HG02943 (cell line): ENCODE results near the gene CCDC74A.
"Not testable (repeated sequence)": the region's sequence is repeated elsewhere in the genome, so short reads cannot be mapped to it uniquely, and the experiment has no call there.

Experiments used
- ATAC-seq: cut with Tn5 transposase; IDR thresholded peaks from one replicate; pipeline ENCODE4 v1.9.1; 2021; ENCODE audit warnings: mild to moderate bottlenecking, low read depth, moderate library complexity; ENCODE audit not compliant: unreplicated experiment

Gene CCDC74A

DNA sequence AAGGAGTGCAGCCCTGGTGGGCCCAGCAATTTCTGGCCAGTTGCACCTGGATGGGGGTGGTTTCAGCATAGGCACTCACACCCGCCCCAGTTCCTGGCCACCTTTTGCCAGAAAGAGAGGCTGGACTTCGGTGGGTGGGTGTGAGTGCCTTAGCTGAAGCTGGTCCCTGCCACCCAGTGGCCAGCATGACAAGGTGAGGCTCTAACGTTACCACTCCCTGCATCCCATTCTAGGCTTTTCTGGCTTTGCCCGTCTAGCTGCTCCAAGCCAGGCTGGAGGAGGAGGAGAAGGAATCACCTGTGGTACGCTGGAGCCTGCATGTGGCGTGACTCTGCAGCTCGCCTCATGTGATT is 17.1 kb downstream of the CCDC74A start:
- ATAC-seq: not testable (repeated sequence)

DNA sequence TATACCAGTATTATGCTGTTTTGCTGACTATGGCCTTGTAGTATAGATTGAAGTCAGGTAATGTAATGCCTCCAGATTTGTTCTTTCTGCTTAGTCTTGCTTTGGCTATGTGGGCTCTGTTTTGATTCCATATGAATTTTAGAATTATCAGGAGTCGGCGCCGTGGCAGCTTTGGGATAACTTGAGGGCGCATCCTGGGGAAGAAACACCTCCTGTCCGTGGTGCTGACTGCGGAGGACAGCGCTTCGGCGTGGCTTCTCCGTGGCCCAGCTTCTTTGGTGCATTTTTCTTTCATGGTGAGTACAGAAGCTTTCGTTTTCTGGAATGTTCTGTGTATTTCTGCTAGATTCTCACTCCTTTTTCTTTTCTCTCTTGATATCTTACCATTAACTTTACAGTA is 25.2 kb downstream of the CCDC74A start:
- ATAC-seq: no peak

DNA sequence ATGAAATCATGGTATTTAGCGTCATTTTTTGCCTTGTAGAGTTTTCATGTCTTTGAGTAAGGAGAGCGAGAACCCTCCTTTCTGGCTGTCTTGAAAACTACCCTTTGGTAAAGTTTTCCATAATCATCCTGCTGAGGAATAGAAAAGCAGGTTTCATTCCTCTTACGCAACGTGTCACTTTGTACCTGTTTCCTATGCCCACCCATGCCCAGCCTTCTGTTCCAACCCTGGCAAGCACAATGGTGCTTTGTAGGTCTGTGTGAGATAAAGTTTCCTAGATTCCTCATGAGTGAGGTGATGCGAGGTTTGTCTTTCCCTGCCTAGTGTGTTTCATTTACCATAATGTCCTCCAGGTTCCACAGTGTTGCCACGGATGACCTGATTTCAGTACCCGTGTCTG is 29.3 kb downstream of the CCDC74A start:
- ATAC-seq: no peak

DNA sequence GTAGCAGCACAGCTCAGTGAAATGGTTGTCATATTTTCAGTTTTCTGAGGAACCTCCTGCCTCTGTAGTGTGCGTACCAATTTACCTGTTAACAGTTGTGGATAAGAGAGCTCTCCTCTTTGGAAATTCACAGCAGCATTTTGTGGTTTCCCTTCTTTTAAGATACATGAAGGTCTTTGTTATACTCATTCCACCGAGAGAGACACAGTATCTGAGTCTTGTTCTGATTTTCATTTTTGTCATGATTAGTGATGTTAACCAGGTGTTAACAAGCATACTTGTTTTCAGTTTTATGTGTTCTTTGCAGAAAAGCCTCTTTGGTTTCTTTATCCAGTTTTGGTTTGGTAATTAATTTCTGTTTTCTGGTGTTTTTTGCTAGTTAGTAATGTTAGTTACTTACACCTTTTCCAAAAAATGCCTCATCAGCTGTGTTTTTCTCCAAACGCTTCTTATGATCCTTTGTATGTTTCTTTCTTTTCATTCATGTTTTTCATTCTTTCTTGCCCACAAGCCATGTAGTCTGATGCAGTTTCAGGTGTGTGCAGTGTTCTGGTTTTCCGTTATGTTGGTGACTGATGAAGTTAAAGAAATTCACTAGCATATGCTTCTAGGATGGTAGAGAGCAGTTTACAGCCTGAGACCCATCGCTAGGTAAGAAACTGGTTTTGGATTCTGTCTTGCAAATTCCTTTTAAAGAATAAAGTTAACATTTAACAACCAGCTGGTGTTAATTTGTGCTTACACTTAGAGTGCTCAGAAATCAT is 30.1 kb downstream of the CCDC74A start:
- ATAC-seq: no peak

DNA sequence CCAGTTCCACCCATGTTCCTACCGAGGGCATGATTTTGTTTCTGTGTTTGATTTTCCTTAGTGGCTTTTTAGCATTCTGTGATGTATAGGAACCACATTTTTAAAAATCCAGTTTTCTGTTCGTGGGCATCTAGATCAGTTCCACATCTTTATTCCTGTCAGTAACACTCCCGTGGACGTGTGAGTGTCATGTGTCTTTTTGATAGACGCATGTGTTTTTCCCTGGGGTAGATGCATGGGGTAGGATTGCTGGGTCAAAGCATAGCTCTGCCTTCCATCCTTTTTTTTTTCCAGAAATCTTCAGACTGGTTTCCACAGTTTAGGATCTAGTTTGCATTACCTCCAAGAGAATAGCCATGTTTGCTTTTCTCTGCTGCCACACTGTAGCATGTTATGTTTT is 38.7 kb downstream of the CCDC74A start:
- no peak for ATAC-seq

DNA sequence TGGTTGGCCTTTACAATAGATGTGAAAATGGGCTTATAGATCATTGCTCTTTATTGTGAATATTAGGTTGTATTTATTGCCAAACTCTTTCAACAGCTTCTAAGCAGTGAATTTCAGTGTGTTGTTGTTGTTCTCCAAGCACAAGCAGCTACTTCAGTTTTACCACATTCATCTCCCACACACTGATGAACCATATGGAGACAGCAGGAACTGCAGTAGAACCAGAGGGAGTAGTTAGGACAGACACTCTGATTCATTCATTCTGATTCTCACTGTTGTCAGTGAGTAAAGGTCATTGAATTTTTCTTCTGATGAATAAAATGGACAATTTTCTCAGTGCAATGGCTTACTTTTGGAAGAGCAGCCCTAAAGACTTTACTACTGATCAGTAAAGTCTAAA is 40.2 kb downstream of the CCDC74A start:
- no peak for ATAC-seq

DNA sequence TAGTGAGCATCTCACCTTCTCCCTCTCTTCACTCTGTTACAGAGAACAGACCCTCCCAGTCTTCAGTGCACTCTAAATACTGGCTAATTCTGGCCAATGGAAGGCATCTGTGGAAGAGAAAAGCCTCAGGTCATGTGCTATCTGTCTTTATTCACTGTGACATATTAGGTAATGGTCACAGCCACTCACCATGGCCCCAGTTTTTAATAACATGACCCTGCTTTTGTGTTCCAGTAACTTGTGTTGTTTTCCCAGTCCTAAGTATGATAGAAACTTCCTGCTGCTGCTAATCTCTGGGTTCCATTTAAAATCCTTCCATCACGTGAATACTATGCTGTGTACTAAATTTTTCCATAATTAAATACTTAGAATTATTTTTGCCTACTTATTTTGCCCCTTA is 40.7 kb downstream of the CCDC74A start:
- not testable (repeated sequence) for ATAC-seq

DNA sequence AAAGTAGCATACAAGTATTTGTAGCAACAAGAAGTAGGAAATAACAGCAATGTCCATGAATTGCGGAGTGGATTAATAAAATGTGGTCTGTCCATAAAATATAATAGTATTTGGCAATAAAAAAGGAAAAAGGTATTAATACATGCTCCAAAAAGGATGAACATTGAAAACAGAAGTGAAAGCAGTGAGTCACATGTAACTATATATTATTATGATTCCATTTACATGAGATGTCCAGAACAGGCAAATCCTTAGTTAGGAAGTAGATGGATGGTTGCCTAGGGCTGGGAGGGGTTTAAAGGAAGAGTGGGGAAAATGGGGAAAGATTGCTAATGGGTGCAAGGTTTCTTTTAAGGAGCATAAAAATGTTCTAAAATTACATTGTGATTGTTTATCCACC is 44.5 kb downstream of the CCDC74A start:
- ATAC-seq: no peak

DNA sequence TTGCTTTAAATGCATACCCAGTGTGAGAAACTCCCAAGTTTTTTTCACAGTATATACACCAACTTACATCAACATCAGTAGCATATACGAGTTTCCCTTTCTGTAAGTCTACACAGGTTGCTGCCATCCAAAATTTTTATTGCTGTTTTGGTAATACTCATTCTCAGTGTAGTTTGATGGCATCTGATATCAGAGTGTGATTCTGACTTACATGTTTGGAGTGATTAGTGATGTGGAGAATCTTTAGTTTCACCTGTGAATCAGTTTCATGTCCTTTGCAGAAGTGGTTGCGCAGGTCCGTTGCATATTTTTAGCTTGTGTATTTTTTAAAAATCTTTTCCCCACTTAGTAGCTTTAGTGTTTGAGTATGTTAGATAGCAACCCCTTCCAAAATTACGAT is 50.1 kb downstream of the CCDC74A start:
- no peak for ATAC-seq

DNA sequence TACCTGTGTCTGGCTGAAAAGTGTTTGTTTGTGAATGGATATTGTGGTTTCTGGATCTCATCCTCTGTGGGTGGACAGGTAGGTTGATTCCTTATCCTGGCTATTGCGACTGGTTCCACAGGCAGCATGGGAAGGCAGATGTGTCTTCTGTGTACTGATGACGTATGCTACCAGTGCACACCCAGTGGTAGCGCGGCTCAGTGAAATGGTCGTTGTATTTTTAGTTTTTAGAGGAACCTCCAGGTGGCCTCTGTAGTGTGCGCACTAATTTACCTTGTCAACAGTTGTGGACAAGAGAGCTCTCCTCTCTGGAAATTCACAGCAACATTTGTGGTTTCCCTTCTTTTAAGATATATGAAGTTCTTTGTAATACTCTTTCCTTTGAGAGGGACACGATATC is 52.5 kb downstream of the CCDC74A start:
- no peak for ATAC-seq
